H1 (cell line): ENCODE data around the gene CKLF. TPM values are rescaled to one million over a fixed set of nuclear protein-coding genes. Genes with fewer than 3 reads are reported as not detected.

Source experiments
- BRCA1 ChIP-seq: IDR thresholded peaks from 2 replicates; pipeline ENCODE4 v1.6.1; 2012; ENCODE audit warnings: low read depth, low read length, improper control_type of control experiment
- GTF2F1 ChIP-seq: IDR thresholded peaks from 2 replicates; pipeline ENCODE4 v1.6.1; 2012; ENCODE audit warnings: low read depth, low read length, improper control_type of control experiment, borderline replicate concordance
- RAD21 ChIP-seq, 2 experiments: IDR thresholded peaks in 1 of 2; conservative IDR thresholded peaks in 1 of 2; 2 replicates each; pipeline ENCODE4 v1.6.1; 2011; ENCODE audit warnings: low read depth in 2 of 2, low read length in 2 of 2, improper control_type of control experiment in 1 of 2, inconsistent platforms in 1 of 2, mild to moderate bottlenecking in 1 of 2, moderate library complexity in 1 of 2
- RFX5 ChIP-seq: IDR thresholded peaks from 2 replicates; pipeline ENCODE4 v1.6.1; 2011; ENCODE audit warnings: low read depth, low read length, improper control_type of control experiment, borderline replicate concordance
- SRF ChIP-seq: IDR thresholded peaks from 2 replicates; pipeline ENCODE4 v1.6.1; 2011; ENCODE audit warnings: mild to moderate bottlenecking, low read depth, low read length, moderate library complexity
- SUZ12 ChIP-seq: fragments of 200-600 bp; sonication (generic); IDR thresholded peaks from 2 replicates; pipeline ENCODE4 v1.6.1; 2012; ENCODE audit warnings: mild to moderate bottlenecking, inconsistent platforms, low read length, moderate library complexity, mixed read lengths
- TAF1 ChIP-seq: IDR thresholded peaks from 2 replicates; pipeline ENCODE4 v1.6.1; 2011; ENCODE audit warnings: mild to moderate bottlenecking, low read depth, low read length
- ZNF274 ChIP-seq: IDR thresholded peaks from 2 replicates; pipeline ENCODE4 v1.7.0; 2012; ENCODE audit warnings: low read length, borderline replicate concordance; ENCODE audit errors: extremely low read depth
- polyA plus RNA-seq, 7 experiments: library from polyadenylated mRNA; depleted of rRNA in 3 of 7; stranded (reverse) in 5 of 7; unstranded in 2 of 7; fragments of >200 nt in 5 of 7; fragments of 200-250 nt in 2 of 7; gene quantifications; 1 replicate in 5 of 7; 2 replicates in 1 of 7; 4 replicates in 1 of 7; pipeline versions ENCODE4 v1.2.1 to v1.2.3, GENCODE V29; 2011 to 2013; ENCODE audit warnings: missing spikeins in 2 of 7, mixed read lengths in 2 of 7
- total RNA-seq: library from RNA; stranded (reverse); fragmentation: NEBNext Ultra II Directional; extraction: Animal tissue kit (Norgen Biotek cat#: 25700); gene quantifications from 2 replicates; pipeline ENCODE4 v1.2.1, GENCODE V29; 2021
- TF ChIP-seq, protein P1 (sequence below): fragments of 300-600 bp; sonication (generic); IDR thresholded peaks from 2 replicates; pipeline ENCODE4 v1.7.1; 2012; ENCODE audit warnings: low read length, moderate library complexity, mild to moderate bottlenecking, inconsistent platforms; ENCODE audit not compliant: insufficient replicate concordance
- TF ChIP-seq, protein P2 (sequence below): IDR thresholded peaks from 2 replicates; pipeline ENCODE4 v1.6.1; 2011; ENCODE audit warnings: low read length, improper control_type of control experiment

The CKLF gene
- total and polyA plus RNA-seq, 2 of the 8 experiments (the other 6 are each of a cell fraction or from before 2014, with no cell fraction given), result 21.1 to 63.5 TPM

GRCh38 chr16:66507731-66508239 lies 44.6 kb upstream of the CKLF start (continued):
- TF ChIP-seq, protein P1, sequence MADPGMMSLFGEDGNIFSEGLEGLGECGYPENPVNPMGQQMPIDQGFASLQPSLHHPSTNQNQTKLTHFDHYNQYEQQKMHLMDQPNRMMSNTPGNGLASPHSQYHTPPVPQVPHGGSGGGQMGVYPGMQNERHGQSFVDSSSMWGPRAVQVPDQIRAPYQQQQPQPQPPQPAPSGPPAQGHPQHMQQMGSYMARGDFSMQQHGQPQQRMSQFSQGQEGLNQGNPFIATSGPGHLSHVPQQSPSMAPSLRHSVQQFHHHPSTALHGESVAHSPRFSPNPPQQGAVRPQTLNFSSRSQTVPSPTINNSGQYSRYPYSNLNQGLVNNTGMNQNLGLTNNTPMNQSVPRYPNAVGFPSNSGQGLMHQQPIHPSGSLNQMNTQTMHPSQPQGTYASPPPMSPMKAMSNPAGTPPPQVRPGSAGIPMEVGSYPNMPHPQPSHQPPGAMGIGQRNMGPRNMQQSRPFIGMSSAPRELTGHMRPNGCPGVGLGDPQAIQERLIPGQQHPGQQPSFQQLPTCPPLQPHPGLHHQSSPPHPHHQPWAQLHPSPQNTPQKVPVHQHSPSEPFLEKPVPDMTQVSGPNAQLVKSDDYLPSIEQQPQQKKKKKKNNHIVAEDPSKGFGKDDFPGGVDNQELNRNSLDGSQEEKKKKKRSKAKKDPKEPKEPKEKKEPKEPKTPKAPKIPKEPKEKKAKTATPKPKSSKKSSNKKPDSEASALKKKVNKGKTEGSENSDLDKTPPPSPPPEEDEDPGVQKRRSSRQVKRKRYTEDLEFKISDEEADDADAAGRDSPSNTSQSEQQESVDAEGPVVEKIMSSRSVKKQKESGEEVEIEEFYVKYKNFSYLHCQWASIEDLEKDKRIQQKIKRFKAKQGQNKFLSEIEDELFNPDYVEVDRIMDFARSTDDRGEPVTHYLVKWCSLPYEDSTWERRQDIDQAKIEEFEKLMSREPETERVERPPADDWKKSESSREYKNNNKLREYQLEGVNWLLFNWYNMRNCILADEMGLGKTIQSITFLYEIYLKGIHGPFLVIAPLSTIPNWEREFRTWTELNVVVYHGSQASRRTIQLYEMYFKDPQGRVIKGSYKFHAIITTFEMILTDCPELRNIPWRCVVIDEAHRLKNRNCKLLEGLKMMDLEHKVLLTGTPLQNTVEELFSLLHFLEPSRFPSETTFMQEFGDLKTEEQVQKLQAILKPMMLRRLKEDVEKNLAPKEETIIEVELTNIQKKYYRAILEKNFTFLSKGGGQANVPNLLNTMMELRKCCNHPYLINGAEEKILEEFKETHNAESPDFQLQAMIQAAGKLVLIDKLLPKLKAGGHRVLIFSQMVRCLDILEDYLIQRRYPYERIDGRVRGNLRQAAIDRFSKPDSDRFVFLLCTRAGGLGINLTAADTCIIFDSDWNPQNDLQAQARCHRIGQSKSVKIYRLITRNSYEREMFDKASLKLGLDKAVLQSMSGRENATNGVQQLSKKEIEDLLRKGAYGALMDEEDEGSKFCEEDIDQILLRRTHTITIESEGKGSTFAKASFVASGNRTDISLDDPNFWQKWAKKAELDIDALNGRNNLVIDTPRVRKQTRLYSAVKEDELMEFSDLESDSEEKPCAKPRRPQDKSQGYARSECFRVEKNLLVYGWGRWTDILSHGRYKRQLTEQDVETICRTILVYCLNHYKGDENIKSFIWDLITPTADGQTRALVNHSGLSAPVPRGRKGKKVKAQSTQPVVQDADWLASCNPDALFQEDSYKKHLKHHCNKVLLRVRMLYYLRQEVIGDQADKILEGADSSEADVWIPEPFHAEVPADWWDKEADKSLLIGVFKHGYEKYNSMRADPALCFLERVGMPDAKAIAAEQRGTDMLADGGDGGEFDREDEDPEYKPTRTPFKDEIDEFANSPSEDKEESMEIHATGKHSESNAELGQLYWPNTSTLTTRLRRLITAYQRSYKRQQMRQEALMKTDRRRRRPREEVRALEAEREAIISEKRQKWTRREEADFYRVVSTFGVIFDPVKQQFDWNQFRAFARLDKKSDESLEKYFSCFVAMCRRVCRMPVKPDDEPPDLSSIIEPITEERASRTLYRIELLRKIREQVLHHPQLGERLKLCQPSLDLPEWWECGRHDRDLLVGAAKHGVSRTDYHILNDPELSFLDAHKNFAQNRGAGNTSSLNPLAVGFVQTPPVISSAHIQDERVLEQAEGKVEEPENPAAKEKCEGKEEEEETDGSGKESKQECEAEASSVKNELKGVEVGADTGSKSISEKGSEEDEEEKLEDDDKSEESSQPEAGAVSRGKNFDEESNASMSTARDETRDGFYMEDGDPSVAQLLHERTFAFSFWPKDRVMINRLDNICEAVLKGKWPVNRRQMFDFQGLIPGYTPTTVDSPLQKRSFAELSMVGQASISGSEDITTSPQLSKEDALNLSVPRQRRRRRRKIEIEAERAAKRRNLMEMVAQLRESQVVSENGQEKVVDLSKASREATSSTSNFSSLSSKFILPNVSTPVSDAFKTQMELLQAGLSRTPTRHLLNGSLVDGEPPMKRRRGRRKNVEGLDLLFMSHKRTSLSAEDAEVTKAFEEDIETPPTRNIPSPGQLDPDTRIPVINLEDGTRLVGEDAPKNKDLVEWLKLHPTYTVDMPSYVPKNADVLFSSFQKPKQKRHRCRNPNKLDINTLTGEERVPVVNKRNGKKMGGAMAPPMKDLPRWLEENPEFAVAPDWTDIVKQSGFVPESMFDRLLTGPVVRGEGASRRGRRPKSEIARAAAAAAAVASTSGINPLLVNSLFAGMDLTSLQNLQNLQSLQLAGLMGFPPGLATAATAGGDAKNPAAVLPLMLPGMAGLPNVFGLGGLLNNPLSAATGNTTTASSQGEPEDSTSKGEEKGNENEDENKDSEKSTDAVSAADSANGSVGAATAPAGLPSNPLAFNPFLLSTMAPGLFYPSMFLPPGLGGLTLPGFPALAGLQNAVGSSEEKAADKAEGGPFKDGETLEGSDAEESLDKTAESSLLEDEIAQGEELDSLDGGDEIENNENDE, result no peak
- no peak for TF ChIP-seq BRCA1
- no peak for TF ChIP-seq SRF
- TF ChIP-seq GTF2F1, result no peak
- TF ChIP-seq RFX5, result no peak
- TF ChIP-seq TAF1, result no peak
- TF ChIP-seq SUZ12, result no peak
- no peak for TF ChIP-seq RAD21 (IDR thresholded peaks at IDR 0.05 in 1 of 2, conservative IDR thresholded peaks at IDR 0.05 in 1 of 2; ENCODE audit: low read depth in 2 of 2, low read length in 2 of 2)
- TF ChIP-seq, protein P2, sequence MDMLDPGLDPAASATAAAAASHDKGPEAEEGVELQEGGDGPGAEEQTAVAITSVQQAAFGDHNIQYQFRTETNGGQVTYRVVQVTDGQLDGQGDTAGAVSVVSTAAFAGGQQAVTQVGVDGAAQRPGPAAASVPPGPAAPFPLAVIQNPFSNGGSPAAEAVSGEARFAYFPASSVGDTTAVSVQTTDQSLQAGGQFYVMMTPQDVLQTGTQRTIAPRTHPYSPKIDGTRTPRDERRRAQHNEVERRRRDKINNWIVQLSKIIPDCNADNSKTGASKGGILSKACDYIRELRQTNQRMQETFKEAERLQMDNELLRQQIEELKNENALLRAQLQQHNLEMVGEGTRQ, result no peak
- TF ChIP-seq ZNF274, result no peak
